PC-3 (cell line): ENCODE measurements around the gene TAGLN2. TPM values are rescaled to one million over a fixed set of nuclear protein-coding genes. Genes with fewer than 3 reads are reported as not detected.

Experiments
- ATAC-seq: fragments of 200-7000 bp; cut with Tn5 transposase; 2 replicates; pipeline ENCODE4 v1.9.1; 2020; ENCODE audit warnings: mild to moderate bottlenecking, moderate library complexity
- BruUV-seq: library from RNA; stranded (reverse); fragments of 400-500 nt; replicated peaks from 2 replicates; lab custom pipeline; 2021; lab: Mats Ljungman, UMichigan
- CTCF ChIA-PET: fragments of 300-600 bp; sonication (Branson Sonifier 250); formaldehyde crosslinking; loops from one replicate; lab custom pipeline; 2022; ENCODE audit warnings: antibody characterized with exemption; lab: Charles Lee
- POLR2A ChIA-PET: fragments of 300-600 bp; sonication (Branson Sonifier 250); formaldehyde crosslinking; loops from one replicate; lab custom pipeline; 2022; ENCODE audit warnings: antibody characterized with exemption; ENCODE audit not compliant: unreplicated experiment; lab: Charles Lee
- DNase-seq: peaks from one replicate; pipeline ENCODE4 v3.0.0-alpha.2; 2015
- H2AFZ ChIP-seq: fragments of 300-600 bp; sonication (generic); 2 replicates; pipeline ENCODE4 v1.6.0; 2016; ENCODE audit warnings: antibody characterized with exemption, low read length
- H3F3A ChIP-seq: fragments of 300-600 bp; sonication (generic); one replicate; pipeline ENCODE4 v1.6.0; 2017; ENCODE audit warnings: antibody characterized with exemption, low read length, control low read depth, mild to moderate bottlenecking; ENCODE audit not compliant: unreplicated experiment
- H3K27ac ChIP-seq: fragments of 300-600 bp; sonication (generic); 2 replicates; pipeline ENCODE4 v1.5.1; 2016; ENCODE audit warnings: mild to moderate bottlenecking, low read length
- H3K27me3 ChIP-seq: fragments of 300-600 bp; sonication (generic); 2 replicates; pipeline ENCODE4 v1.6.1; 2016; ENCODE audit warnings: low read length, mixed read lengths
- H3K36me3 ChIP-seq: fragments of 300-600 bp; sonication (generic); 2 replicates; pipeline ENCODE4 v1.6.1; 2016; ENCODE audit warnings: low read depth, mixed run types, low read length, mixed read lengths
- H3K4me1 ChIP-seq: fragments of 300-600 bp; sonication (generic); 2 replicates; pipeline ENCODE4 v1.5.1; 2016; ENCODE audit warnings: low read length; ENCODE audit not compliant: insufficient read depth
- H3K4me2 ChIP-seq: fragments of 300-600 bp; sonication (generic); 2 replicates; pipeline ENCODE4 v1.6.0; 2016; ENCODE audit warnings: low read length
- H3K4me3 ChIP-seq: fragments of 300-600 bp; sonication (generic); 2 replicates; pipeline ENCODE4 v1.5.1; 2016; ENCODE audit warnings: mild to moderate bottlenecking, low read length, mixed read lengths
- H3K79me2 ChIP-seq: fragments of 300-600 bp; sonication (generic); 2 replicates; pipeline ENCODE4 v1.6.1; 2017; ENCODE audit warnings: low read length, mixed read lengths
- H3K9ac ChIP-seq: fragments of 300-600 bp; sonication (generic); 2 replicates; pipeline ENCODE4 v1.6.0; 2016; ENCODE audit warnings: mild to moderate bottlenecking, low read length
- H3K9me2 ChIP-seq: fragments of 300-600 bp; sonication (generic); replicated peaks from 2 replicates; pipeline ENCODE4 v1.6.1; 2016; ENCODE audit warnings: mixed run types, low read length, mixed read lengths
- H3K9me3 ChIP-seq: fragments of 300-600 bp; sonication (generic); 2 replicates; pipeline ENCODE4 v1.6.1; 2016; ENCODE audit warnings: low read length, mixed read lengths
- H4K20me1 ChIP-seq: fragments of 300-600 bp; sonication (generic); 2 replicates; pipeline ENCODE4 v1.6.1; 2016; ENCODE audit warnings: low read length, mixed read lengths
- CTCF ChIP-seq: fragments of 300-600 bp; sonication (generic); conservative IDR thresholded peaks from 2 replicates; pipeline ENCODE4 v1.5.1; 2017; ENCODE audit warnings: antibody characterized with exemption, low read depth, mild to moderate bottlenecking, low read length
- EZH2 ChIP-seq: fragments of 300-600 bp; sonication (generic); IDR thresholded peaks from one replicate; pipeline ENCODE4 v1.6.1; 2017; ENCODE audit warnings: antibody characterized with exemption, mild to moderate bottlenecking, low read length; ENCODE audit not compliant: unreplicated experiment
- EZH2phosphoT487 ChIP-seq: fragments of 300-600 bp; sonication (generic); IDR thresholded peaks from 2 replicates; pipeline ENCODE4 v1.6.1; 2018; ENCODE audit warnings: mild to moderate bottlenecking, antibody characterized with exemption, low read length, borderline replicate concordance
- intact Hi-C: fragments of 100-400 bp; cut with micrococcal nuclease; formaldehyde crosslinking; loops from 2 replicates; pipeline ENCODE4 v1.9.0; 2023
- total RNA-seq: library from RNA; depleted of rRNA; stranded (reverse); fragments of >200 nt; gene quantifications from 2 replicates; pipeline ENCODE4 v1.2.3, GENCODE V29; 2014

The TAGLN2 gene
- total RNA-seq, 1 experiment from 2014 or later: 1,584 TPM

- no peaks in the 10 kb centered on the region for H3K9me3 ChIP-seq
- no peak overlapping the region for H3K27ac ChIP-seq
- no peaks in the 10 kb centered on the region for H3K9me2 ChIP-seq
- H3K27me3 ChIP-seq: no peaks in the 10 kb centered on the region
- H3K4me2 ChIP-seq: no peak overlapping the region
- ChIA-PET POLR2A (no interaction called here), CTCF (no interaction called here)
- DNase-seq (no peak), ATAC-seq (no peak)
- BruUV-seq: no TSS peak
- no peak overlapping the region for H3K9ac ChIP-seq
- no peak overlapping the region for H2AFZ ChIP-seq
- peaks cover 18% of the 10 kb centered on the region for H3K4me1 ChIP-seq
- TF ChIP-seq EZH2phosphoT487: no peak
- no peak for TF ChIP-seq CTCF
- no peak for TF ChIP-seq EZH2
- peaks cover 16% of the 10 kb centered on the region for H3K79me2 ChIP-seq
- intact Hi-C loops: no loop called here
- no peaks in the 10 kb centered on the region; the same call in 1 of the 2 replicates for H3K36me3 ChIP-seq
- no peak overlapping the region for H3K4me3 ChIP-seq
- no peaks in the 10 kb centered on the region for H3F3A ChIP-seq
- no peaks in the 10 kb centered on the region for H4K20me1 ChIP-seq
These were observed 4.1 kb upstream of the TAGLN2 start for GRCh38 chr1:159929155-159930051.

DNA sequence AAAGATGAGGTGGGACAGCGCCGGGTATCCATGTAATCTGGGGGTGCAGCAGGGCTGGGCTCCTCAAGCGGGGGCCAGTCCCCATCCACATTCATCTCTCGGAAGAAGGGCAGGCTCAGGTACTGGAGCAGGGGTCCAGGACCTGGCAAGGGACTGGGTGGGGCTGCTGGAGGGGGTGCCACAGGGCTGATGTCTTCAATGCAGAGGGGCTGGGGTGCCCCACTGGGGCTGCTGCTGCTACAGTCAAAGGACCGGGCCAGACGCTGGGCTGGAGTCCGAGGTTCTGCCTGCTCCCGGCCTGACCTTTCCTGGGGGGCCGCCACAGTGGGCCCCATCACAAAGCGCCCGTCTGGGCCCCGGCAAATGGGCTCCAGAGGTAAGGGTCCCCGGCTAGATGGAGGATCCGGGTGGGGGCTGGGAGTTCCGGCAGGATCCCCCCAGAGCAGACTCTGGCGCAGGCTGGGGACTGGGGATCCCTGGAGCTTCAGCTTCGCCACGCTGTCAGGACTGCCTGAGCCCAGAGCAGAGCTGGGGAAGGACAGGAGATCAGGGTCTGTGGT lies 3.3 kb upstream of the TAGLN2 start:
- ChIA-PET CTCF (no interaction called here), POLR2A (no interaction called here)
- Histone ChIP-seq H3K79me2 (peaks cover 24% of the 10 kb centered on the region), H2AFZ (no peak overlapping the region), H3K27me3 (no peaks in the 10 kb centered on the region), H3K4me1 (peaks cover 18% of the 10 kb centered on the region), H3K4me3 (no peak overlapping the region), H3K4me2 (no peak overlapping the region), H3K9ac (no peak overlapping the region), H3K9me2 (no peaks in the 10 kb centered on the region), H3F3A (no peaks in the 10 kb centered on the region), H3K36me3 (peaks cover 7% of the 10 kb centered on the region), H4K20me1 (peaks cover 8% of the 10 kb centered on the region), H3K27ac (no peak overlapping the region), H3K9me3 (no peaks in the 10 kb centered on the region)
- TF ChIP-seq CTCF: no peak
- TF ChIP-seq EZH2phosphoT487: no peak
- TF ChIP-seq EZH2: no peak
- BruUV-seq: no TSS peak
- no peak for DNase-seq
- no peak for ATAC-seq
- intact Hi-C loops: no loop called here
